Measurements from ENCODE around the gene EGFR. TPM values are rescaled to one million over a fixed set of nuclear protein-coding genes. Genes with fewer than 3 reads are reported as not detected.

EGFR gene
- total RNA-seq, 1 donor from 2014 or later: 5.0 TPM

- no peaks in the 10 kb centered on the region for H3K9me3 Mint-ChIP-seq (ENCODE audit: unreplicated experiment)
- H3K4me3 Mint-ChIP-seq (ENCODE audit: unreplicated experiment): no peak overlapping the region
- peaks cover 5% of the 10 kb centered on the region for H3K27me3 Mint-ChIP-seq (ENCODE audit: unreplicated experiment)
- H3K36me3 Mint-ChIP-seq (ENCODE audit: low read depth, unreplicated experiment): peaks cover 6% of the 10 kb centered on the region
- H3K27ac Mint-ChIP-seq (ENCODE audit: unreplicated experiment): no peak overlapping the region
- DNase-seq (ENCODE audit: low spot score): no peak
- no peak for TF ChIP-seq CTCF (IDR thresholded peaks at IDR 0.05; ENCODE audit: unreplicated experiment)
- no peaks in the 10 kb centered on the region for H3K4me1 Mint-ChIP-seq (ENCODE audit: unreplicated experiment)
These were observed 38.0 kb downstream of the EGFR start for GRCh38 chr7:55056577-55057480.

GRCh38 chr7:55058314-55058713 lies 39.5 kb downstream of the EGFR start:
- H3K4me3 Mint-ChIP-seq (ENCODE audit: unreplicated experiment): no peak overlapping the region
- peaks cover 6% of the 10 kb centered on the region for H3K36me3 Mint-ChIP-seq (ENCODE audit: low read depth, unreplicated experiment)
- TF ChIP-seq CTCF (IDR thresholded peaks at IDR 0.05; ENCODE audit: unreplicated experiment): no peak
- peaks cover 5% of the 10 kb centered on the region for H3K27me3 Mint-ChIP-seq (ENCODE audit: unreplicated experiment)
- no peaks in the 10 kb centered on the region for H3K4me1 Mint-ChIP-seq (ENCODE audit: unreplicated experiment)
- no peak for DNase-seq (ENCODE audit: low spot score)
- H3K27ac Mint-ChIP-seq (ENCODE audit: unreplicated experiment): no peak overlapping the region
- no peaks in the 10 kb centered on the region for H3K9me3 Mint-ChIP-seq (ENCODE audit: unreplicated experiment)

- H3K27ac Mint-ChIP-seq (ENCODE audit: unreplicated experiment): no peak overlapping the region
- no peak for TF ChIP-seq CTCF (IDR thresholded peaks at IDR 0.05; ENCODE audit: unreplicated experiment)
- no peaks in the 10 kb centered on the region for H3K9me3 Mint-ChIP-seq (ENCODE audit: unreplicated experiment)
- H3K4me3 Mint-ChIP-seq (ENCODE audit: unreplicated experiment): no peak overlapping the region
- DNase-seq (ENCODE audit: low spot score): no peak
- no peaks in the 10 kb centered on the region for H3K4me1 Mint-ChIP-seq (ENCODE audit: unreplicated experiment)
- H3K36me3 Mint-ChIP-seq (ENCODE audit: low read depth, unreplicated experiment): peaks cover 6% of the 10 kb centered on the region
- peaks cover 5% of the 10 kb centered on the region for H3K27me3 Mint-ChIP-seq (ENCODE audit: unreplicated experiment)
These were observed 40.2 kb downstream of the EGFR start for GRCh38 chr7:55059021-55059420.

GRCh38 chr7:55060085-55060484 lies 41.3 kb downstream of the EGFR start:
- TF ChIP-seq CTCF (IDR thresholded peaks at IDR 0.05; ENCODE audit: unreplicated experiment): no peak
- DNase-seq (ENCODE audit: low spot score): no peak
- Mint-ChIP-seq H3K27ac (ENCODE audit: unreplicated experiment) (no peak overlapping the region), H3K27me3 (ENCODE audit: unreplicated experiment) (peaks cover 5% of the 10 kb centered on the region), H3K4me1 (ENCODE audit: unreplicated experiment) (no peaks in the 10 kb centered on the region), H3K4me3 (ENCODE audit: unreplicated experiment) (no peak overlapping the region), H3K36me3 (ENCODE audit: low read depth, unreplicated experiment) (peaks cover 6% of the 10 kb centered on the region), H3K9me3 (ENCODE audit: unreplicated experiment) (no peaks in the 10 kb centered on the region)

- H3K27me3 Mint-ChIP-seq (ENCODE audit: unreplicated experiment): peaks cover 5% of the 10 kb centered on the region
- TF ChIP-seq CTCF (IDR thresholded peaks at IDR 0.05; ENCODE audit: unreplicated experiment): no peak
- H3K27ac Mint-ChIP-seq (ENCODE audit: unreplicated experiment): no peak overlapping the region
- no peaks in the 10 kb centered on the region for H3K4me1 Mint-ChIP-seq (ENCODE audit: unreplicated experiment)
- peaks cover 1% of the 10 kb centered on the region for H3K36me3 Mint-ChIP-seq (ENCODE audit: low read depth, unreplicated experiment)
- no peaks in the 10 kb centered on the region for H3K9me3 Mint-ChIP-seq (ENCODE audit: unreplicated experiment)
- DNase-seq (ENCODE audit: low spot score): no peak
- no peak overlapping the region for H3K4me3 Mint-ChIP-seq (ENCODE audit: unreplicated experiment)
These were observed 41.8 kb downstream of the EGFR start for GRCh38 chr7:55060636-55061022.
